Measurements from ENCODE around the gene AK4.

DNA sequence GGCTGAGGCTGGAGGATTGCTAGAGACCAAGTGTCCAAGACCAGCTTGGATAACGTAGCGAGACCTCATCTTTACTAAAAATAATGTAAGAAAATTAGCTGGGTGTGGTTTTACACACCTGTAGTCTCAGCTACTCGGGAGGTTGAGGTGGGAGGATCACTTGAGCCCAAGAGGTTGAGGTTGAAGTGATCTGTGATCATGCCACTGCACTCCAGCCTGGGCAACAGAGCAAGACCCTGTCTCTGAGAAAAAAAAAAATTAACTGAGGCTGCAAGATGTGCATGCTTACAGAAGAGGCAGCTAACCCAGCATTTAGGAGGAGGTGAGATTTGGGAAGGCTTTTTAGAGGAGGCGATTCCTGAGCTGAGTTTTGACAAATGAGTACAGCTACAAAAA lies 9.5 kb downstream of the AK4 start:
- TF ChIP-seq, protein P1, sequence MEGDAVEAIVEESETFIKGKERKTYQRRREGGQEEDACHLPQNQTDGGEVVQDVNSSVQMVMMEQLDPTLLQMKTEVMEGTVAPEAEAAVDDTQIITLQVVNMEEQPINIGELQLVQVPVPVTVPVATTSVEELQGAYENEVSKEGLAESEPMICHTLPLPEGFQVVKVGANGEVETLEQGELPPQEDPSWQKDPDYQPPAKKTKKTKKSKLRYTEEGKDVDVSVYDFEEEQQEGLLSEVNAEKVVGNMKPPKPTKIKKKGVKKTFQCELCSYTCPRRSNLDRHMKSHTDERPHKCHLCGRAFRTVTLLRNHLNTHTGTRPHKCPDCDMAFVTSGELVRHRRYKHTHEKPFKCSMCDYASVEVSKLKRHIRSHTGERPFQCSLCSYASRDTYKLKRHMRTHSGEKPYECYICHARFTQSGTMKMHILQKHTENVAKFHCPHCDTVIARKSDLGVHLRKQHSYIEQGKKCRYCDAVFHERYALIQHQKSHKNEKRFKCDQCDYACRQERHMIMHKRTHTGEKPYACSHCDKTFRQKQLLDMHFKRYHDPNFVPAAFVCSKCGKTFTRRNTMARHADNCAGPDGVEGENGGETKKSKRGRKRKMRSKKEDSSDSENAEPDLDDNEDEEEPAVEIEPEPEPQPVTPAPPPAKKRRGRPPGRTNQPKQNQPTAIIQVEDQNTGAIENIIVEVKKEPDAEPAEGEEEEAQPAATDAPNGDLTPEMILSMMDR (IDR thresholded peaks at IDR 0.05) = no peak
- TF ChIP-seq POLR2A (IDR thresholded peaks at IDR 0.05) = no peak

Measured in ovary (tissue), 3 donors.